GM21825 (cell line): ENCODE data around the gene CDH13.

Experiments used
- ATAC-seq: cut with Tn5 transposase; IDR thresholded peaks from one replicate; pipeline ENCODE4 v1.9.1; 2021; ENCODE audit warnings: mild to moderate bottlenecking, moderate library complexity; ENCODE audit not compliant: unreplicated experiment

CDH13 gene

DNA sequence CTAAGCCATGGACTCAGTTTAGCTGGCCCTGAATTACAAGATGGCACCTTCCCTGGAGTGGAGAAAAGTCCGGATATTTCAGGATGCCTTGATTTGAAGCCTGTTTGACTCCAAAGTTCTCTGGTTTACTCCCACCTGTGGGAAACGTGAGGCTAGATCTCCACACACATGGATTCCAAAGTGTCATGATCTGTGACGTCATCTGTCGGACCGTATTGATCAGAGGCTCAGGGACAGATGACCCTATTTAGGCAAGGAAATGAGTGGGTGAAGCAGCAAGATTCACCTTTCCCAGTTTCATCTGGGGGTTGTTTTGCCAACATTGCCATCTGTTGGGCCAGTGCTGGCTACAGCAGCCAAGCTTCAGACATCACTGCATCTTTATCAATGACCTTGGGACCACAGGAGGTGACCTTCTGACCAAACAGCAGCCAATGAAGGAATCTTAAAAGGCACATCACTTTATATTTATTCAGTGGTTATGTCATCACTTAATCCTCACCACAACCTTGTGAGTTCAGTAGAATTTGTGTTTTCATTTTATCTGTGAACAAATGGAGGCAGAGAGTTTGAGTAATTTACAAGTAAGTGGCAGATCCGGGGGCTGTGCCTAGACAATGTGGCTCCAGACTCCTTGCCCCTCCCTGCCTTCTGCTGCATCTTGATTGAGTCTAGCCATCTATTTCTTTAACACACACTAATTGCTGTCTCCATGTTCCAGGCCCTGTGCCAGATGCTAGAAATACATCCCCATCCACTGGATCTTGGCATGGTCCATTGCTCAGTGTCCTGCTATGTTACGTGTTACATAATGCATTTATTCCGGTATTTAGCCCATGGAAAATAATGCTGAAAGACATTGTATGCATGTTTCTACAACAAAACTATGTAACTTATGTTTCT, 1.5 kb upstream of the CDH13 start:
- no peak for ATAC-seq

DNA sequence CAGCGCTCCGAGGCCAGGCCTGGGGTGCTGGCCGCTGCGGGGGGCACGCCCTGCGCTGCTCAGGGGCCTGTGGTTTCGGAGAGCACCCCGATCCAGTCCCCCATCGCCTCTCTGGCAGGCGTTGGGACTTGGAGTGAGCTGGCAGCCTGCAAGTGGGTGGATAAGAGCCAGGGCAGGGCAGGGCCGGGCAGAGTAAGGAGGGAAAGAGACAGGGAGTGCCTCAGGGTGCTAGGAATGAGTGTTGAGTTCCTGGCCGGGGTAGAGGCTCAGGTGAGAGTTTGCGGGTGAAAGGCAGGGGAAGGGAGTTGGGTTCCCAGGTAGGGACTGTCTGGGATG, 1.3 kb downstream of the CDH13 start:
- ATAC-seq: no peak

DNA sequence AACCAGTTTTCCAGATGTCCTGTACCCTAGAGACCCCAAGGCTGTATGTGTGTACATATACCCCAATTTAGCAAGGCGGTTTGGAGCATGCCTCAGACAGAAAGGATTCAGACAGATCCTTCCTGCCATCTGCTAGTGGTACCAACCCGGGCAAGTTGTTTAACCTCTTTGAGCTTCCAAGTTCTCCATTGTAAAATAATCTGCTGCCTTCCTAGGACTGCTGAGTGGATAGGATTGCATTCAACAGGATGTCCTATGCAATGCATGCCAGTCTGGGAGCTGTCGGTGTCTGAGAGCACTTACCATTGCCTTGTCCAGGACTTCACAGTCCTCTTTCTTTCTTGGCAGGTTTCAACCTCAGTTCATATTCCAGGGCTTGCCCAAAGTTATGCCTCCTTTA, 1.9 kb downstream of the CDH13 start:
- no peak for ATAC-seq

DNA sequence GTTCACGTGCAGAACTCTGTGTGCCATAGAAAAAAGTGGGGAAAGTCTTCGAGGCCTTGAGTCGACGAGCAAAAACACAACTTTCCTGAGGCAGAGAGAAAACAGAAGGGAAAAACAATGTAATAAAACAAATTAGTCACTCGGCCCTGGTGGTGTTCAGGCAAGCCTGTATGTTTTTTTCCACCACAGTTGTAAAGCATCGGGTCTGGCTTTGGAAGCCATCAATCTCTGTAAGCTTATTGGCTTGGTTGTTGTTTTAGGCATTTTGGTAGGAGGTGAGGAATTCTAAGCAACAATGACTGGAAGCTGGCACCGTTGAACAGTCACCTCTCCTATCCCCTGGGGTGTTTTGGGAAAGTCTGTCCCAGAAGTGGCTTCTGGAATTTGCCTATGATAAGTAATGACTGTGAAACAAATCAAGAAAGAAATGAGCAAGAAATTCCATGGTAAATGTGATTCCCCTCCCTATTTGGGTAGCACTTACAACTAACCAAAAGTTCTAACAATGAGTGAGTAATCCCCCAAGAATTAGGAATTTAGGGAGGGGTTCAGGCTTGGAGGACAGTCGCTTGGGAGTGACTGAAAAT, 2.8 kb downstream of the CDH13 start:
- ATAC-seq: no peak

DNA sequence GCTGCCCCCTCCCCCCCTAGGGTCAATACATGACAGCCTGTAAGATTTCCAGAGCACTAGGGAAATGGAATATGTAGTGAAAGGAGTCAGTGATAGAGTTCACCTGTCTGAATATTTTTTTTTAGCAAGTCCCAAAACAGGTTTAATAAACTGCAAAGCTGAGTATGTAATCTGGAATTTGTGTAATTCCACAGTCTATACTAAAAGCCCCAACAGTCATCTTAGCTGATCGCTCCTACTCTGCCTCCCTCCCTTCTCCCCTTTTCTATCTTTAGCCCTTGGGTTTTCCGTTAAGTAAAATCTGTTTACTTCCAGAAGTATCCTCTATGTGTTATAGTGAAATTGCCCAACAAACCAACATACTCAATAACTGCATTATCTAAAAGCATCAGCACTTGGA, 3.5 kb downstream of the CDH13 start:
- no peak for ATAC-seq

DNA sequence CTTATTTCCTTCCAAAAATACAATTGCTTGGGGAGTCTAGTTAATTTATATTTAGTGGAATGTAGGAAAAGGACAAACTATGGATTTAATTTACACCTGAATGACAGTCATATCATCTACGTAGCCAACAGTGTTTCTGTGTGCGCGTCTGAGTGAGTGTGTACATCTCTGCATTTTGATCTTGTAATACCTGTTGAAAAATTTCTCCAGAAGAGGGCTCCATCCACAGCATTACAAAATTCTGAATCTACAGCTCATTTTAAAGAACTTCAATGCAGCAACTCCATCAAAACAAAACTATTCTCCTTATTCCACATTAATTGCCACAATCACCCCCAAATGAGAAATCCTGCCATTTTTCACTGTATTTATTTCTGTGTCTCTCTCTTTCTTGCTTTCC, 3.9 kb downstream of the CDH13 start:
- ATAC-seq: no peak

DNA sequence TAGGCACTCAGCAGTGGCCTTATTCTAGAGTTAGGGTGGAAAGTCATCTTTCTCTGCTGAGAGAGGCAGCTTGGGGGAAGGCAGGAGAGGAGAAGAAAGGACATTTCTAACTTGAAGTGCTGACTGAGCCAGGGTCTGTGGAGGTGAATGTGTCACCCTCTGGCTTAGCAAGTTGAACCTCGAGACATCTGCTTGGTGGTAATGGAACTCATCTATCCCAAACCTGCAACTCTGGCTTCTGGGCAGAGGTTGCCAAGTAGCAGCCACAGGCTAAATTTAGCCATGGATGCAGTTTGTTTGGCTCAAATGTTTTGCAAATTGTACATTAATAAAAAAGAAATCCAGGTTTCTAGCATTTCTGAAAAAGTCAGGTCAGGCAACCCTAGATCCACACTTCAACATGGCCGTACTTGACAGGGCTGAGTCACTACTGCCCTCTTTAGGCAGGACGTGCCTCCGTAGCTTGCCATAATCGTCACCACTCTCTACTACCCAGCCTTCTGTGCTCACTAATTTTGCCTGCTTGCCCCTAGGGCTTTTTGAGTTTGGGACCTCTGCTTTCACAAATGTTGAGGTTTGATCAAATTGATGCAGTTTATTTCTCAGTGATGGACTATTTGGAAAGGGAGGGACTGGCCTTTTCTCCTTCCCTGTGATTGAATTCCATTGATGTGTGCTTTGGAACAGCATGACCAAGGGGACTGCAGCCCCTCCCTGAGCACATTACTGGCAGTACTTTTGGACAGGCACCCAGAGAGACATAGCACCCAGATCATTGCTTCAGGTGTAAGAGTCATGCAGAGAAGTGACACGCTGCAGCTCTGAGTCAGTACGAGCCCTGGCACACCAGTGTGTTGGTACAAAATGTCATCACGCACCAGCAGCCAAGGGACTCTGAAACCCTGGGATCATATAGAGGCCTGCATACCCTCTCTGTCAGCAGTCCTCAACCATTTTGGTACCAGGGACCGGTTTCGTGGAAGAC, 5.2 kb downstream of the CDH13 start:
- no peak for ATAC-seq

DNA sequence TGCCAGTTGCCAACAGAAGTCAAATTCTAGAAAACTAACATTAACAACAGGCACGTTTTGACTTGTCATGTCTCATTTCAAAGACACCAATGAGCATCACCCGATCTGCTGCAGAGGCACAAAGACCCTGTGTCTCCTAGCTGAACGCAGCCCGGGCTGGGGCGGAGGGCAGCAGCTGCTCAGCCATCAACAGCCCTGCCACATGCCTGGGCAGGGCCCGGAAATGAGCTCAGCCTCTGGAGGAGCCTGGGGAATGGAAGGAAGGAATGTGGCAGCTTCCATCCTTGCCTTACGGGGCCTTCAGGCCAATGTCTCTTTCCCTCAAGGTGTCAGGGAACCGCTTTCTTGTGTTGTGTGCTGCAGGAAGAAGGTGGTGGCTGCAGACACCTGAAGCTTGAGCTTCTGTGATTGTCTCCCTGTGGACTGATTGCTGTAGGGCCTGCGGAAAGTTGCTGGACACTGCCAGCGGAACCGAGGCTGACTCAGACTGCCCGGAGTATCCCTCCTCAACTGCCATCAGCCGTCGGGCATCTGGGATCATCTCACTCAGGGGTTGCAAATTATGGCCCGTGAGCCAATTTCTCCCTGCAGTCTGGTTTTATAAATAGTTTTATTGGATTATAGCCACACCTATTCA, 7.3 kb downstream of the CDH13 start:
- ATAC-seq: no peak

DNA sequence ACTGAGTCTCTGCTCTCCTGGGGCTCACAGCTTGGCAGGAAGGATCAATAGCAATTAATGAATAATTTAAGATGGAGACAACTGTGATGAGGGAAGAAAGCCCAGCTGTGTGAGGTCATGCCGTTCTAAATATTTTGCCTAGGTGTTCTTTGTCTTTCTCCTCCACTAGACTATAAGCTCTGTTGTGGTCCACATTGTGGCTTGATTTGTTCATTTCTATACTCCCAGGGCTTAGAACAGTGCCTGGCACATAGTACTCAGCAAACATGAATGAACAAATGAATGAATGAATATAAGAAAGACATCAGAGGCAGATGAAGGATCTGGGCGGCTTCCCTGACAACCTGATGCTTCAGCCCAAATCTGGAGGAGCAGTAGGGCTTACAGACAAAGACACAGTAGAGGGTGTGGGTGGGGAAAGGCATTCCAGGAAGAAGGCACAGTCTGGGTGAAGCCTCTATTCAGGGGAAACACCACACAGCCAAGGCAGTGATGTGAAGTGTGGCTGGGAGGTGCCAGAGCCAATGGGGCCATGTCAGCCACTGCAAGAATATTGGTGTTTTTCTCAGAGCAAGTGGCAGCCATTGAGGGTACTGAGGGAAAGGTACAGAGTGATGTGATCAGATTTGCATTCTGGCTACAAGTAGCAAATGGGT, 8.3 kb downstream of the CDH13 start:
- no peak for ATAC-seq

DNA sequence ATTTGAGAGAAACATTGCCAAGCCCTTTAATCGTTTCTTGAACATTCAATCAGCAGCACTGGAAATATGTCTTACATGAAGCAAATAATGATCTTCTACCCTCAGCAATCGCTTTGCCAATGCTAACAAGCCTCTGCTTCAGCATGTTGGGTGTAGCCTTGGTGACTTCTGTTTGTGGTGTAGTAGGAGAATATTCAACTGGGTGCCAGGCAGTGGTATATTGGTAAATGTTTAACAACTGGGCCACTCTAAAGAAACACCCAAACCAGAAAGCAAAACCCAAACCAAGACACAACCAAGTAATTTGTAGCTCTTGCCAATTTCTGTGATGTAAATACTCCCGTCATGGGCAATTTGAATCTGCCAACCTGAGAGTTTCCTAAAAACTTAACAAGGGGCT, 9.7 kb downstream of the CDH13 start:
- no peak for ATAC-seq

DNA sequence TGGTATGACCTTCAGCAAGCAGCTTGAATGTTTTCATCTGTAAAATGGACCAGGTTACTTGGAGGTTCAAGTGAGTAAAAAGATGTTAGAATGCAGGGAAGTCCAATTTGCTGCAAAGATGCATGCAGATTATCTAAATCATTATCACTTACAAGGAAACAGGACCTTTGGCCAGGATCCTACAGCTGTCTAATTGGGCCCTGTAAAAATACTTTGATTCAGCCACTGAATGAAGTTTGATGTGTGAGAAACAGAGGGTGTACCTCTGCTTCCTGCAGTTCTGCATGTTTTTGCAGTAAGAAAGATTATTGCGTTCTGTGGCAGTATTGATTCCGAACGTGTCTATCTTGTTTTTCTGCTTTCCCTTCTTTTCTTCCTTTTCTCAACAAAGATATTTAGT, 10.2 kb downstream of the CDH13 start:
- ATAC-seq: no peak

DNA sequence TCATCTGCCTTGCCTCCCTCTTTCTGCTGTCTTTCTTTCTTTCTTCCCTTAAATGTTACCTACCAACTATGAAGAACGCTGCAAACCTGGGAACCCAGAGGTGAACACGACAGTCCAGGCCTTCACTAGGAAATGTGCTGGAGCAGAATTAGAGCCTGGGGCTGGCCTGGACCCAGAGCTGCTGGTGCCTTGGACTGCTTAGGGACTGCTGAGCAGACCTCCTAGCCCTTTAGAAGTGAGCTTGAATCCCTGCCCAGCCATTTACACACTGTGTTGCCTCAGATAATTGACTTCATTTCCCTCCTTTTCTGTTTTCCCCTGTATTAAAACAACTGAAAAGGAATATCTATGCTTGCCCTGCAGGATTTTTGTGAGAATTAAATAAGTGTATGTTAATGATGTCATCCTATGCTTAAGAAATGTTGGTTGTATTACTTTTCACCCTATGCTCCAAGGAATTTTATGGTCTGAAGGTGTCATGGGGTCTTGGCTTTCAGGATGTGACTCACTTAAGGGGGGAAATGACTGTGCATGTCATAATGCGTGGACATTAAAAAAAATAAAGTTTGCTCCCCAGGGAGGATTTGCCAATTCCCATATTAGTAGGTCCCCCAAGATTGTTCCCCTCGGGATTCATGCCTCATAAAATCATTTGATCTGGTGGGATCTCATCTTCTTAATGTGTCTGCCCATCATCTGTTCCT, 11.5 kb downstream of the CDH13 start:
- no peak for ATAC-seq

DNA sequence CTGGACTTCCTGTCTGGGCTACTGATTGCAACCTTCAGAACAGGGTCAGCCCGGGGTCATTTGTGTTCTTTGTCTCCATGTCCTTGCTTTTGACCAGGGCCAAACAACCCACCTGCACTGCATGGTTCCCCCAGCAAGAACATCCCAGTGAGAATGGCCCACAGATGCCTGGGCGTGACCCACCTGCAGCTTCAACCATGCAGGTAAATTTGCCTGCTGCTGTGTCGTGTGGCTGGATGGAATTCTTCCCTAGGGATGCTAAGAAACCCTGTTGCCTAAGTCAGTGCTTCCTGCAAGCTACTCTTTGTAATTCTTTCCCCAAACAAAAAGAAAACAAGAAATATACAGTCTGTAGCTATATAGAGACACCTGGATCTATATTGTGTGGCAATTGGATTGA, 12.5 kb downstream of the CDH13 start:
- no peak for ATAC-seq

DNA sequence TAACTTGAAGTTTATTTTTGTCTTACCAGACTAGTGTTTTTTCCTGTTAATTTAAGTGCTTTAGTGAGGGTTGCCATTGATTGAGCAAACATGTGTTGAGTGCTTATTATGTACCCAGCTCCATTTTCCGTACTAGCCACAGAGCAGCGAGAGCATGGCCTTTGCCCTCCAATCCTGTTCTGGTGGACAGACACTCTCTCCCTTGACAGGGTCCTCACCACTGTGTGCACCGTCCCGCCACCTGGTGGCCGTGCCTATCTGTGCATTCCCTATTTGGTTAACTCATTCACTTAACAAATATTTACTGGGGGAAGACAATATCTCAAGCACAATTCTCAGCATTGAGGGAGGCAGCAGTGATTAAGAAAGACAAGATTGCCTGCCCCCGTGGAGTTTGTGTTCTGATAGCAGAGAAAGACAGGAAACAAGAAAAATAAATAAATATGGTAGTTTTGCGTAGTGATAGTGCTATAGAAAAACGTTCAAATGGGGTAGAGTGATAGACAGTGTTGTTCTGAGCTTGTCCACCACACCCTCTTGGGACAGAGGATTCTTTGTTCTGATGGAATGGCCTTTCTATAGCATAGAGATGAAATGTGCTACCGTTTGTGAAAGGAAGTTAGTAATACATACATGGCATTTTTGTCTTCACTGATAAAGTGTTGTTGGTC, 13.0 kb downstream of the CDH13 start:
- ATAC-seq: no peak

DNA sequence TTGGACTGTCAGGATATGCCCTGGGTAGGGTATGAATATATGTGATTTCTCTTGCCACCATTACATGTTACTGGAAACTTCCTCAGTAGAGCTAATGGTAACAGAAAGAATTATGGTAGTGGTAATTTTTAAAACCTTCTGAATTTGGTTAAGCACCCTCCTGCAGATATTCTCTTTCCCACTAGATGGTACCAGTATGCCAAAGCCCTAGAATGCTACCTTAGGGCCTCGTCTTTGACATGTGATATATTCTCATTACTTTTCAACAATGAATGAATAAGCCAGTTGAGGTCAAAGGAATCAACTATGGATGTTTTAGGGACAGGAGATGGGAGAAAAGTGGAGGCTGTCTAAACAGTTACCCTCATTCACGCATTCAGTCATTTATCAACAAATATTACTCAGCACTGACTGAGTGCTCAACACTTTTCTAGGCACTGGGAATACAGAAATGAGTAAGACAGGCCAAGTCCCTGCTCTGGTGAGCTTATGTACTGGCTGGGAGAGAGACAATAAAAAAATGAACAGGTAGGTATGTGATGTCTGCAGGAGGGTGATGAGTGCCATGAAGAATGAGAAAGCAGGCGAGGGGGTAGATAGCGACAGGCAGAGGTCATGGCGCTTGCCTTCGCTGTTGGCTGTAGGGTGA, 14.7 kb downstream of the CDH13 start:
- no peak for ATAC-seq

DNA sequence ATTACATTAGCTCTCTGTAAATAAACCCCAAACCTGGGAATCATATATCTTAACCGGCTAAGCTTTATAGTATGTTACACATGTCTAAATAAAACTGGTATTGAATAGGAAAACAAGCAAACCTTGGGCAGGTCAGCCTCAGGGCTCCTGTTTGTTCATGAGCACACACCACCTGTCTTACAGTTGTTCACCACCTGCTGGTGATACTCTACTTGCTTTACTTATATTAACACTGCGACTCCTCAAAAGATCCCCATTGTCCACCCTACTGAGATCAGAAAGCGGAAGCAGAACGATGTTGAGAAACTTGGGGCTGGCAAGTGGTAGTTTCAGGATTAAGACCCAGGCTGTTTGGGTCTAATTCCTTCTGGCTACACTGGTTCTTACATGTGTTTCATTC, 16.4 kb downstream of the CDH13 start:
- ATAC-seq: no peak

DNA sequence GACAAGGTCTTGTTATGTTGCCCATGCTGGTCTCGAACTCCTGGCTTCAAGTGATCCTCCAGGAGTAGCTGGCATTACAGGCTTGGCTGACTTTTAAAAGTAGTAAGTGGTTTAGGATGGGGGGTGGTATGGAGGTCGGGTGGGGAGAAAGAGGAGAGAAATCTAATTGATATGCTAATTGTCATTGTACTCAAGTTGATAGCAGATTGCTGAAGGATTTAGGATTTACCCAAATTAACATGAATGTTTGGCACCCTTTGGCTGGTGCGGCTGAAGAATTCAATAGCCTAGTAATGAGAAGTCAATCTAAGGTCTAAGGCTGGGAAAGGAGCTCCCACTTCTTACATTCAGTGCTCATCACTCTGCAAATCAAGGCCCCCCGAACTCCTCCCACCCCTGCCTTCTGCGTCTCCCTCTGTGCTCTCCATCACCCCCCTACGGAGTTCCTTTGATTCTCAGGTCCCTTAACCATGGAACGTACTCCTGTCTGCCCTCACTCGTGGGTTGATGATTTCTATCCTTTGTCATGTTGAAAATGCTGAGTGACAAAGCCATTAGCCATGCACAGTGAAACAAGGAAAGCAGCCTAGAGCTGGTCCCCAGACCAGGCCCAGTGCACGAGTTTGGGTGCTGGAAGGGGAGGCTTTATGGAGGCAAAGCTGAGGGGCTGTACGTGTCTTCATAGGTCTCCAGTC, 17.3 kb downstream of the CDH13 start:
- no peak for ATAC-seq

DNA sequence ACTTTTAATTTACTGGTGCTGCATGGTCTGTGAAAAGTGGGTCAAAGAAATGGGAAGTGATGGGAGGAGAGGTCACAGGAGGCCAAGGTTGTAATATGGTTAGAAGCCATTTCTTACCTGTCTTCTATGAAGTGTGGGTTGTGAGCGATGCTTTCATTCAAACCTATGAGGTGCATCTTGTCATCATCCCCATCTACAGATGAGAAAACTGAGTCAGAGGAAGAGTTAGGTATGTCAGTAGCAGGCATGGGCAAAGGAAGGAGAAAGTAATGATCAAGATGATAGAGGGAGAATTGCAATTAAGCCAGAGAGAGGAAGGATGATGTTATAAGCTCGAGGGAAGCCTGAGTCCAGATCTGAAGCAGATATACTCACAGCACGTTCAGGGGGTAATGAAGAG, 19.7 kb downstream of the CDH13 start:
- no peak for ATAC-seq
